GM23338 (cell line): ENCODE measurements around the gene CACNB1. TPM values are rescaled to one million over a fixed set of nuclear protein-coding genes. Genes with fewer than 3 reads are reported as not detected.

Experiments
- ATAC-seq: fragments of 200-7000 bp; cut with Tn5 transposase; 3 replicates; pipeline ENCODE4 v1.9.1; 2020
- DNase-seq: peaks from one replicate; pipeline ENCODE4 v3.0.0-alpha.2; 2015; ENCODE audit warnings: low spot score
- H2AFZ ChIP-seq: fragments of 200-600 bp; sonication (generic); 2 replicates; pipeline ENCODE4 v1.8.0; 2016; ENCODE audit warnings: antibody characterized with exemption, mild to moderate bottlenecking, moderate library complexity
- H3F3A ChIP-seq: fragments of 200-600 bp; sonication (generic); replicated peaks from 2 replicates; pipeline ENCODE4 v1.8.0; 2017; ENCODE audit warnings: antibody characterized with exemption, mixed run types, low read depth
- H3K27ac ChIP-seq: fragments of 200-600 bp; sonication (generic); 2 replicates; pipeline ENCODE4 v1.6.1; 2016; ENCODE audit warnings: low read depth
- H3K27me3 ChIP-seq: fragments of 200-600 bp; sonication (generic); 2 replicates; pipeline ENCODE4 v1.8.0; 2016; ENCODE audit warnings: mild to moderate bottlenecking, mixed run types, moderate library complexity; ENCODE audit not compliant: insufficient read depth
- H3K36me3 ChIP-seq: fragments of 200-600 bp; sonication (generic); 2 replicates; pipeline ENCODE4 v1.8.0; 2016; ENCODE audit warnings: mild to moderate bottlenecking; ENCODE audit not compliant: insufficient read depth
- H3K4me1 ChIP-seq: fragments of 200-600 bp; sonication (generic); 2 replicates; pipeline ENCODE4 v1.8.0; 2016; ENCODE audit warnings: mild to moderate bottlenecking, moderate library complexity; ENCODE audit not compliant: insufficient read depth
- H3K4me2 ChIP-seq: fragments of 200-600 bp; sonication (generic); 2 replicates; pipeline ENCODE4 v1.7.1; 2017; ENCODE audit warnings: mixed run types
- H3K4me3 ChIP-seq: fragments of 200-600 bp; sonication (generic); 2 replicates; pipeline ENCODE4 v1.6.1; 2016; ENCODE audit warnings: mixed run types
- H3K79me2 ChIP-seq: fragments of 200-600 bp; sonication (generic); replicated peaks from 2 replicates; pipeline ENCODE4 v1.8.0; 2017; ENCODE audit warnings: mild to moderate bottlenecking; ENCODE audit not compliant: insufficient read depth
- H3K9me2 ChIP-seq: fragments of 200-600 bp; sonication (generic); 2 replicates; pipeline ENCODE4 v1.8.0; 2017; ENCODE audit not compliant: insufficient read depth
- H4K20me1 ChIP-seq: fragments of 200-600 bp; sonication (generic); replicated peaks from 2 replicates; pipeline ENCODE4 v1.8.0; 2017; ENCODE audit warnings: mild to moderate bottlenecking; ENCODE audit not compliant: insufficient read depth
- H3K27ac Mint-ChIP-seq: 2 replicates; pipeline ENCODE4 v1.8.0; 2020; ENCODE audit warnings: inconsistent platforms, mild to moderate bottlenecking, moderate library complexity, mixed read lengths
- H3K27me3 Mint-ChIP-seq: 3 replicates; pipeline ENCODE4 v1.8.0; 2022; ENCODE audit warnings: low read depth, mild to moderate bottlenecking, moderate library complexity, mixed read lengths, inconsistent platforms; ENCODE audit not compliant: insufficient read depth, poor library complexity
- H3K36me3 Mint-ChIP-seq: 3 replicates; pipeline ENCODE4 v1.8.0; 2021; ENCODE audit warnings: low read depth, mild to moderate bottlenecking, inconsistent platforms, moderate library complexity, mixed read lengths
- H3K4me1 Mint-ChIP-seq: 3 replicates; pipeline ENCODE4 v1.8.0; 2020; ENCODE audit warnings: mild to moderate bottlenecking, inconsistent platforms, mixed read lengths
- H3K4me3 Mint-ChIP-seq: 3 replicates; pipeline ENCODE4 v1.8.0; 2021; ENCODE audit warnings: moderate library complexity, mild to moderate bottlenecking, inconsistent platforms, mixed read lengths
- H3K9me3 Mint-ChIP-seq: 3 replicates; pipeline ENCODE4 v1.8.0; 2020; ENCODE audit warnings: moderate library complexity, mild to moderate bottlenecking, inconsistent platforms, mixed read lengths
- EZH2 ChIP-seq: fragments of 200-600 bp; sonication (generic); IDR thresholded peaks from one replicate; pipeline ENCODE4 v1.8.0; 2017; ENCODE audit warnings: antibody characterized with exemption, mild to moderate bottlenecking, low read depth; ENCODE audit not compliant: unreplicated experiment
- JUNB ChIP-seq: IDR thresholded peaks from one replicate; pipeline ENCODE4 v1.6.1; 2016; ENCODE audit warnings: antibody characterized with exemption; ENCODE audit not compliant: unreplicated experiment
- POLR2AphosphoS5 ChIP-seq: IDR thresholded peaks from 2 replicates; pipeline ENCODE4 v1.6.1; 2016; ENCODE audit warnings: antibody characterized with exemption, low read depth
- REST ChIP-seq: IDR thresholded peaks from one replicate; pipeline ENCODE4 v1.6.1; 2018; ENCODE audit warnings: antibody characterized with exemption; ENCODE audit not compliant: unreplicated experiment
- polyA plus RNA-seq: library from polyadenylated mRNA; unstranded; fragments of >200 nt; fragmentation: Nextera tagmentation; extraction: Ambion mirVana; gene quantifications from 2 replicates; pipeline ENCODE4 v1.2.1, GENCODE V29; 2016
- total RNA-seq: library from RNA; depleted of rRNA; stranded (reverse); fragments of >200 nt; shearing (Covaris generic); gene quantifications from 2 replicates; pipeline ENCODE4 v1.2.3, GENCODE V29; 2014
- TF ChIP-seq, protein P1 (sequence below): IDR thresholded peaks from 2 replicates; pipeline ENCODE4 v1.6.1; 2016; ENCODE audit warnings: antibody characterized with exemption
- TF ChIP-seq, protein P2 (sequence below): fragments of 250-450 bp; sonication (Bioruptor Pico); IDR thresholded peaks from 2 replicates; pipeline ENCODE4 v1.5.0; 2020; ENCODE audit warnings: mild to moderate bottlenecking, moderate library complexity

Gene CACNB1
- total and polyA plus RNA-seq, 2 experiments from 2014 or later: 8.4 to 13.1 TPM

DNA sequence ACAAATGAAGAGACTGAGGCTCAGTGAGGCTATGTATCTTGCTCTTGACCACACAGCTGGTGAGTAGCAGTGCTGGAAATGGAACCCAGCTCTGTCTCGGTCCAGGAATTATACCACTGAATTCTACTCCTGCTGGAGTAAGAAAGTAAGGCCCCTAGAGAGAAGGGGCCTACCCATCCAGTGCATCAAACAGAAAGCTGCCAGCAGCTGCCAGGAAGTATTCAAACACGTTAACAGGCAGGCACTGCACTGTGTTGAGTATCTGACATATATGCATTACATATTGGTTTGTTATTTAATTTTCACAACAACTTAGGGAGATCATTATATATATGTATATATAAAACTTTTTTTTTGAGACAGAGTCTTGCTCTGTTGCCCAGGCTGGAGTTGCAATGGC, 35.5 kb downstream of the CACNB1 start (continued):
- TF ChIP-seq REST: no peak
- TF ChIP-seq, protein P1, sequence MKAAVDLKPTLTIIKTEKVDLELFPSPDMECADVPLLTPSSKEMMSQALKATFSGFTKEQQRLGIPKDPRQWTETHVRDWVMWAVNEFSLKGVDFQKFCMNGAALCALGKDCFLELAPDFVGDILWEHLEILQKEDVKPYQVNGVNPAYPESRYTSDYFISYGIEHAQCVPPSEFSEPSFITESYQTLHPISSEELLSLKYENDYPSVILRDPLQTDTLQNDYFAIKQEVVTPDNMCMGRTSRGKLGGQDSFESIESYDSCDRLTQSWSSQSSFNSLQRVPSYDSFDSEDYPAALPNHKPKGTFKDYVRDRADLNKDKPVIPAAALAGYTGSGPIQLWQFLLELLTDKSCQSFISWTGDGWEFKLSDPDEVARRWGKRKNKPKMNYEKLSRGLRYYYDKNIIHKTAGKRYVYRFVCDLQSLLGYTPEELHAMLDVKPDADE: no peak
- TF ChIP-seq POLR2AphosphoS5: no peak
- no peak for TF ChIP-seq EZH2
- no peak for TF ChIP-seq JUNB

GRCh38 chr17:39158623-39159022, 38.8 kb downstream of the CACNB1 start:
- H3K36me3 Mint-ChIP-seq: peaks cover 9% of the 10 kb centered on the region

More at GRCh38 chr17:39158623-39159022, 38.8 kb downstream of the CACNB1 start:
- Mint-ChIP-seq H3K4me1 (peaks cover 6% of the 10 kb centered on the region; the same call in 1 of the 3 replicates), H3K9me3 (peaks cover 10% of the 10 kb centered on the region), H3K27ac (no peak overlapping the region), H3K4me3 (no peak overlapping the region), H3K27me3 (peaks cover 25% of the 10 kb centered on the region)
- no peak overlapping the region for H3K4me3 ChIP-seq
- no peak overlapping the region for H3K27ac ChIP-seq
- no peaks in the 10 kb centered on the region for H3K36me3 ChIP-seq
- H3K4me1 ChIP-seq: no peaks in the 10 kb centered on the region
- no peaks in the 10 kb centered on the region for H4K20me1 ChIP-seq
- TF ChIP-seq, protein P2, sequence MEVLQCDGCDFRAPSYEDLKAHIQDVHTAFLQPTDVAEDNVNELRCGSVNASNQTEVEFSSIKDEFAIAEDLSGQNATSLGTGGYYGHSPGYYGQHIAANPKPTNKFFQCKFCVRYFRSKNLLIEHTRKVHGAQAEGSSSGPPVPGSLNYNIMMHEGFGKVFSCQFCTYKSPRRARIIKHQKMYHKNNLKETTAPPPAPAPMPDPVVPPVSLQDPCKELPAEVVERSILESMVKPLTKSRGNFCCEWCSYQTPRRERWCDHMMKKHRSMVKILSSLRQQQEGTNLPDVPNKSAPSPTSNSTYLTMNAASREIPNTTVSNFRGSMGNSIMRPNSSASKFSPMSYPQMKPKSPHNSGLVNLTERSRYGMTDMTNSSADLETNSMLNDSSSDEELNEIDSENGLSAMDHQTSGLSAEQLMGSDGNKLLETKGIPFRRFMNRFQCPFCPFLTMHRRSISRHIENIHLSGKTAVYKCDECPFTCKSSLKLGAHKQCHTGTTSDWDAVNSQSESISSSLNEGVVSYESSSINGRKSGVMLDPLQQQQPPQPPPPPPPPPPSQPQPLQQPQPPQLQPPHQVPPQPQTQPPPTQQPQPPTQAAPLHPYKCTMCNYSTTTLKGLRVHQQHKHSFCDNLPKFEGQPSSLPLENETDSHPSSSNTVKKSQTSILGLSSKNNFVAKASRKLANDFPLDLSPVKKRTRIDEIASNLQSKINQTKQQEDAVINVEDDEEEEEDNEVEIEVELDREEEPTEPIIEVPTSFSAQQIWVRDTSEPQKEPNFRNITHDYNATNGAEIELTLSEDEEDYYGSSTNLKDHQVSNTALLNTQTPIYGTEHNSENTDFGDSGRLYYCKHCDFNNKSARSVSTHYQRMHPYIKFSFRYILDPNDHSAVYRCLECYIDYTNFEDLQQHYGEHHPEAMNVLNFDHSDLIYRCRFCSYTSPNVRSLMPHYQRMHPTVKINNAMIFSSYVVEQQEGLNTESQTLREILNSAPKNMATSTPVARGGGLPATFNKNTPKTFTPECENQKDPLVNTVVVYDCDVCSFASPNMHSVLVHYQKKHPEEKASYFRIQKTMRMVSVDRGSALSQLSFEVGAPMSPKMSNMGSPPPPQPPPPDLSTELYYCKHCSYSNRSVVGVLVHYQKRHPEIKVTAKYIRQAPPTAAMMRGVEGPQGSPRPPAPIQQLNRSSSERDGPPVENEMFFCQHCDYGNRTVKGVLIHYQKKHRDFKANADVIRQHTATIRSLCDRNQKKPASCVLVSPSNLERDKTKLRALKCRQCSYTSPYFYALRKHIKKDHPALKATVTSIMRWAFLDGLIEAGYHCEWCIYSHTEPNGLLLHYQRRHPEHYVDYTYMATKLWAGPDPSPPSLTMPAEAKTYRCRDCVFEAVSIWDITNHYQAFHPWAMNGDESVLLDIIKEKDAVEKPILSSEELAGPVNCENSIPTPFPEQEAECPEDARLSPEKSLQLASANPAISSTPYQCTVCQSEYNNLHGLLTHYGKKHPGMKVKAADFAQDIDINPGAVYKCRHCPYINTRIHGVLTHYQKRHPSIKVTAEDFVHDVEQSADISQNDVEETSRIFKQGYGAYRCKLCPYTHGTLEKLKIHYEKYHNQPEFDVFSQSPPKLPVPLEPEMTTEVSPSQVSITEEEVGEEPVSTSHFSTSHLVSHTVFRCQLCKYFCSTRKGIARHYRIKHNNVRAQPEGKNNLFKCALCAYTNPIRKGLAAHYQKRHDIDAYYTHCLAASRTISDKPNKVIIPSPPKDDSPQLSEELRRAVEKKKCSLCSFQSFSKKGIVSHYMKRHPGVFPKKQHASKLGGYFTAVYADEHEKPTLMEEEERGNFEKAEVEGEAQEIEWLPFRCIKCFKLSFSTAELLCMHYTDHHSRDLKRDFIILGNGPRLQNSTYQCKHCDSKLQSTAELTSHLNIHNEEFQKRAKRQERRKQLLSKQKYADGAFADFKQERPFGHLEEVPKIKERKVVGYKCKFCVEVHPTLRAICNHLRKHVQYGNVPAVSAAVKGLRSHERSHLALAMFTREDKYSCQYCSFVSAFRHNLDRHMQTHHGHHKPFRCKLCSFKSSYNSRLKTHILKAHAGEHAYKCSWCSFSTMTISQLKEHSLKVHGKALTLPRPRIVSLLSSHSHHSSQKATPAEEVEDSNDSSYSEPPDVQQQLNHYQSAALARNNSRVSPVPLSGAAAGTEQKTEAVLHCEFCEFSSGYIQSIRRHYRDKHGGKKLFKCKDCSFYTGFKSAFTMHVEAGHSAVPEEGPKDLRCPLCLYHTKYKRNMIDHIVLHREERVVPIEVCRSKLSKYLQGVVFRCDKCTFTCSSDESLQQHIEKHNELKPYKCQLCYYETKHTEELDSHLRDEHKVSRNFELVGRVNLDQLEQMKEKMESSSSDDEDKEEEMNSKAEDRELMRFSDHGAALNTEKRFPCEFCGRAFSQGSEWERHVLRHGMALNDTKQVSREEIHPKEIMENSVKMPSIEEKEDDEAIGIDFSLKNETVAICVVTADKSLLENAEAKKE (CRISPR knock-in tag): no peak
- TF ChIP-seq, protein P1: no peak
- TF ChIP-seq REST: no peak
- no peaks in the 10 kb centered on the region for H3K27me3 ChIP-seq
- ATAC-seq (no peak), DNase-seq (no peak)
- H2AFZ ChIP-seq: no peak overlapping the region
- no peaks in the 10 kb centered on the region for H3F3A ChIP-seq
- no peaks in the 10 kb centered on the region for H3K79me2 ChIP-seq
- no peaks in the 10 kb centered on the region for H3K9me2 ChIP-seq
- no peak overlapping the region for H3K4me2 ChIP-seq
